ENCODE data around the gene RAN. TPM values are rescaled to one million over a fixed set of nuclear protein-coding genes. Genes with fewer than 3 reads are reported as not detected.

The RAN gene
- total and polyA plus RNA-seq, 7 donors: 160 to 509 (median 186) TPM

DNA sequence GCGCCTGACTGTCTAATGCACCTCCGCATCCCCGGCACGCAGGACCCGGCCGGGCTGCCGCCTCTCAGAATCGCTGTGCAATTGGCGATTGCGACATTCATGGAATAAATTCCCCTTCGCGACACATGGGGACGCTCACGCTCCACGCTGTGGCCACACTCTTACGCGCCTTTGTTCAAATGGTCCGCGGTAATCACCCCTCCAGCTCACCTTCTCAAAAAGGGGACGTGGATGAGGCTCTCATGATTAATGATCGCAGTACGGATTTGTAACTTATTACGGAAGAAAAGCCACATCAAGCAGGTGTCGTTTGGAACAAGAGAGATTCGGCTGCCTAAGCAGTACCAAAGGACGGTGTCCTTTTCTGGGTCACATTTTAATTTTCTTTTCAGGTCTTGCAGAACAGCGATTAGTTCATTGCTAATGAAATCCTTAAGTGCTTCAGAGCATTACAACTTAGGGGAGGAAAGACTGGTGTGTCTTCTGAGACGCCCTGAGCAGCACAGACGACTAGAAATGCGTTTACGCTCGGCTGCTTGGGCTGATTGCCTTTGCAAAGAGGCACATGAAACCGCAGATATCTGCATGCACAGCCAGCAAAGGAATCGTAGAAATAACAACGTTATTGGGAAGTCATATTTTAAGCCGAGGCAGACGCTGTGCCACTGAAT, 44.5 kb downstream of the RAN start:
- peak overlapping the region in 1 of 4 donors; percentile 26 for H3K27ac ChIP-seq
- intact Hi-C loops (cut with DNase I): loop anchor here (1.0 to 10.0 kb wide), 5 partner anchors 91 to 1086 kb away; no protein-coding TSS in a partner anchor
- H3K36me3 ChIP-seq: no peaks in the 10 kb centered on the region
- WGBS, 2 donors: 20 to 23% methylated on average over 37 of the region's 37 CpGs
- H3K4me3 ChIP-seq: peak overlapping the region in 2 of 4 donors; percentile 25 to 27
- H3K27me3 ChIP-seq: peaks cover 0 to 16% (median 0%) of the 10 kb centered on the region in 3 donors
- H3K4me1 ChIP-seq: peaks cover 0 to 16% (median 8%) of the 10 kb centered on the region in 4 donors
- DNase-seq: peak; percentile 85
- TF ChIP-seq EP300 (IDR thresholded peaks at IDR 0.05) (no peak), POLR2AphosphoS5 (IDR thresholded peaks at IDR 0.05) (peak in 2 of 4 donors; percentile 31 to 48), CTCF (IDR thresholded peaks at IDR 0.05) (peak; percentile 91 to 98 (median 98)), POLR2A (IDR thresholded peaks at IDR 0.05) (no peak)
- peaks cover 0 to under 1% (median 0%) of the 10 kb centered on the region in 4 donors for H3K9me3 ChIP-seq

GRCh38 chr12:130917607-130918006, 45.7 kb downstream of the RAN start:
- intact Hi-C loops (cut with DNase I): loop anchor here (5.0 to 10.0 kb wide), 4 partner anchors 90 to 1085 kb away; no protein-coding TSS in a partner anchor
- no peak for DNase-seq
- TF ChIP-seq POLR2A (IDR thresholded peaks at IDR 0.05): no peak
- TF ChIP-seq CTCF (IDR thresholded peaks at IDR 0.05): no peak
- no peak for TF ChIP-seq EP300 (IDR thresholded peaks at IDR 0.05)
- TF ChIP-seq POLR2AphosphoS5 (IDR thresholded peaks at IDR 0.05): no peak
- Histone ChIP-seq H3K27me3 (peaks cover 0 to 16% (median 0%) of the 10 kb centered on the region in 3 donors), H3K4me1 (peaks cover 0 to 16% (median 8%) of the 10 kb centered on the region in 4 donors), H3K4me3 (no peak overlapping the region), H3K27ac (no peak overlapping the region), H3K9me3 (peaks cover 0 to 8% (median 0%) of the 10 kb centered on the region in 4 donors), H3K36me3 (no peaks in the 10 kb centered on the region)
- WGBS, 2 donors: 89 to 91% methylated on average over 13 of the region's 13 CpGs

- intact Hi-C loops (cut with DNase I): loop anchor here (5.0 to 10.0 kb wide), 4 partner anchors 88 to 1083 kb away; no protein-coding TSS in a partner anchor
- WGBS, 2 donors: 18 to 40% methylated on average over 1 of the region's 1 CpG
- Histone ChIP-seq H3K4me3 (no peak overlapping the region), H3K36me3 (no peaks in the 10 kb centered on the region), H3K4me1 (peaks cover 0 to 16% (median 8%) of the 10 kb centered on the region in 4 donors), H3K27ac (no peak overlapping the region), H3K9me3 (peaks cover 0 to 8% (median 0%) of the 10 kb centered on the region in 4 donors), H3K27me3 (peaks cover 0 to 11% (median 0%) of the 10 kb centered on the region in 3 donors)
- no peak for DNase-seq
- TF ChIP-seq POLR2A (IDR thresholded peaks at IDR 0.05): no peak
- no peak for TF ChIP-seq CTCF (IDR thresholded peaks at IDR 0.05)
- TF ChIP-seq POLR2AphosphoS5 (IDR thresholded peaks at IDR 0.05): no peak
- TF ChIP-seq EP300 (IDR thresholded peaks at IDR 0.05): no peak
Observed at GRCh38 chr12:130919086-130919485, 47.2 kb downstream of the RAN start.

DNA sequence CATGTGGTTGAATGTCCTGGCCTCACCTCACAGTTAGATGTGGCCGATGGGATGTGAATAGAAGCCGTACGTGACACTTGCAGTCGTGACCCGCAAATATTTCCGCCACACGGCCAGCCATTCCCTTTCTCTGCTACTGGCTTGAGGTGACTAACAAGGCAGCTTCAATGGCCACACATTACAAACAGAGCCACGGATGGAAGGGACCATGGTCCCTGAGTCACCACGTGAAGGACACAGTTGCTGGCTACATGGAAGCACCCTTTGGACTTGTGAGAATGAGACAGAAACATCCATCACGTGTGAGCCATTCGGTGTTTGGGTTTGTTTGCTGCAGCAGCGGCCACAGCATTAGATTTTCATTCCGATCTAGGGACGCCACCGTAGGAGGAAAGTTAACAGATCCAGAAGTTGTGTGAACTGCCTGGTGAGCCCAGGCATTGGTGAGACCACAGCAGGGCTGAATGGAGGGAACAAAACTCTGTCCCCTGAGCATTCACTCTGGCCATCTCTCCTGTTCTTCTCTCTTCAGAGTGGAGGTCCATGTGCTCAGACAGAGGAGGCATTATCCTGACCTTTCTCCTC, 48.3 kb downstream of the RAN start:
- whole genome bisulfite sequencing, 2 donors: 86% methylated on average over 15 of the region's 15 CpGs
- peaks cover 0 to 19% (median 8%) of the 10 kb centered on the region in 4 donors for H3K4me1 ChIP-seq
- peak overlapping the region in 3 of 4 donors; percentile 12 to 69 (median 31) for H3K27ac ChIP-seq
- peaks cover 0 to 8% (median 0%) of the 10 kb centered on the region in 4 donors for H3K9me3 ChIP-seq
- no peaks in the 10 kb centered on the region for H3K36me3 ChIP-seq
- H3K27me3 ChIP-seq: peaks cover 0 to 11% (median 0%) of the 10 kb centered on the region in 3 donors
- TF ChIP-seq CTCF (IDR thresholded peaks at IDR 0.05) (no peak), POLR2AphosphoS5 (IDR thresholded peaks at IDR 0.05) (peak in 1 of 4 donors; percentile 3)
- DNase-seq: no peak
- no peak overlapping the region for H3K4me3 ChIP-seq
- intact Hi-C loops (cut with DNase I): no loop called here

Measured in sigmoid colon (tissue), 7 donors.